HG03520 (cell line): ENCODE measurements around the gene HIBADH.
"Not testable (repeated sequence)": the region's sequence is repeated elsewhere in the genome, so short reads cannot be mapped to it uniquely, and the experiment has no call there.

ENCODE experiments used
- ATAC-seq: cut with Tn5 transposase; IDR thresholded peaks from one replicate; pipeline ENCODE4 v1.9.1; 2021; ENCODE audit warnings: mild to moderate bottlenecking, moderate library complexity; ENCODE audit not compliant: unreplicated experiment

The HIBADH gene

DNA sequence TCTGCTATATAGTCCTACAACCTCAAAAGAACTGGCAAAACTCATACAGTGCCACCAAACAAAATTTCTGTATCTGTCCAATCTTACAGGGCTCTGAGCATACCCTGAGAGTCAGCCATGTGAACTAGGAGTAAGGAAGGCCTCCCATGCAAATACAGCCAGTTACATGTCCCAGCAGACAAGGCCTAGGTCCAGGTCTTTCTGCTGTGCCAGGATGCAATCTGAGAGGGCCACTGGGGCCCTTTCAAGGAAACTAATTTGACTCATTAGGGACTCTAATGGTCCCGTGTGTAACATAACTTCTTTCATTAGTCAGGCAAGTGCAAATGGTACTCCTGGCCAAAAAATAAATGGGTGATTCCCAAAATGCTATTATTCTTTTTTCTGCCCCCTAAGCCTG lies 17.9 kb upstream of the HIBADH start:
- no peak for ATAC-seq

GRCh38 chr7:27678617-27679260 lies 16.1 kb upstream of the HIBADH start:
- ATAC-seq, result no peak

GRCh38 chr7:27677912-27678612 lies 15.4 kb upstream of the HIBADH start:
- no peak for ATAC-seq

- ATAC-seq, result not testable (repeated sequence)
Measured at GRCh38 chr7:27674126-27674525, 11.4 kb upstream of the HIBADH start.

DNA sequence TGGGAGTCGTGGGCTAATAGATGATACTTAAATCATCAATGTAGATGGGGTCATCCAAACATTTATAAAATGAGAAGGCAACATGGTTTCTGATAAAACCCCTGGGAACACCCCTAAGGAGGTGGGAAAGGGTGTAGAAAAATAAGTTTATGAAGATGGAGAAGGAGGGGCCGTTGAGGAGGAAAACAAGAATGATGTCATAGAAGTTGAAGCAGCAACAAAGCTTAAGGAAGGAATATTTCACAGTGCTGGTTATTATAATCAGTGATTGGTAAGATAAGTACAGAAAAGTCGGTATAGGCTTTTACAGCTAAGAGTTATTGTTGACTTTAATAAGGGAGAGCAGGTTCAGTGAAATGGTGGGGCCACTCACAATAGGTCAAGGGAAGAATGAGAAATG lies 9.0 kb upstream of the HIBADH start:
- ATAC-seq, result no peak

DNA sequence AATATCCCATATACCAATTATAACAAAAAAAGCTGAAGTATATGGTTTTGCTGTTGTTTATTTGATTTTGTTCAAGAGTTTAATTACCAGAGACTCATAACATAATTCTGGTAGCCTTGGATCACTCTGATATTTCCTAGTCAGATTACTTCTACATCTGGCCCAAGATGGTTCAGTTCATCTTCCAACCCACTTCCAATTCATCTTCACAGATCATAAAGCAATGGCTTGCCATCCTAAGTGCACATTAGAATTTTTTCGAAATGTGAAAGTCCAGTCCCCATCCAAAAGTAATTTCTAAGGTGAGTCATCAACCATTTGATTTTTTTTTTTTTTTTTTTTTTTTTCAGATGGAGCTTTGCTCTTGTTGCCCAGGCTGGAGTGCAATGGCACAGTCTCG lies 8.0 kb upstream of the HIBADH start:
- ATAC-seq, result no peak

- ATAC-seq, result no peak
Measured at GRCh38 chr7:27670177-27670576, 7.5 kb upstream of the HIBADH start.

- ATAC-seq, result no peak
Measured at GRCh38 chr7:27665531-27665930, 2.8 kb upstream of the HIBADH start.

DNA sequence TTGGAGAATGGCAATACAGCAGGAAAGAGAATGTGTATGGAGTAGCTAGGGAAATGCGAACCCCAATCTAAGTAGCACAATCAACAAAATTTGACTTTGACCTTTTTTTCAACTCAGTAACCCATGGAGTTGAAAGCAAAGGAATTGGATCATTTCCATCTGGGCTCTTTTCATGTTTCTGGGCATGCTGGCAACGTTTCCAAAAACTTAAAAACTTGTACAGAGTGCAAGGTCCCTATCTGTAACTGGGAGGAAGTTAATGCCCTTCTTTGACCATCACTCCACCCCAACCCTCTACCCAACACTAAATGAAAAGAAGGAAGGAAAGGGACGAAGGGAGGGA lies 1.3 kb upstream of the HIBADH start:
- no peak for ATAC-seq

- ATAC-seq, result no peak
Measured at GRCh38 chr7:27661811-27662489, 733 bp downstream of the HIBADH start.

GRCh38 chr7:27656724-27657123 lies 6.0 kb downstream of the HIBADH start:
- no peak for ATAC-seq

DNA sequence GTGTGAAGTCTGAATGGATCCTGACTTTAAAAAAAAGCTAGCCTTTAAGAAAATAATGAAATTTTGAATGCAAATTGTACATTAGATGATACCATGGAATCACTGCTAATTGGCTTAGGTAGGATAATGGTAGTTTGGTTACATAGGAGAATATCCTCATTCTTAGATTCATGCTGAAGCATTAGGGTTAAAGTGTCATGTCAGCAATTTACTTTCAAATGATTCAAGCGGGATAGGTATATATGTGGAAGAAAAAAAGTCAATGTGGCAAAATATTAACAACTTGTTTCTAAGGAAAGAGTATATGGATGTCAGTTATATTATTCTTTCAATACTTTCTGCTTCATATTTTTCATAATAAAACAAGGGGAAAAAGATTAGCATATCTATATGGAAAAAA lies 7.5 kb downstream of the HIBADH start:
- ATAC-seq, result no peak

- no peak for ATAC-seq
Measured at GRCh38 chr7:27652518-27652917, 10.2 kb downstream of the HIBADH start.

- ATAC-seq, result no peak
Measured at GRCh38 chr7:27651702-27652101, 11.0 kb downstream of the HIBADH start.

GRCh38 chr7:27650283-27650682 lies 12.4 kb downstream of the HIBADH start:
- ATAC-seq, result no peak

DNA sequence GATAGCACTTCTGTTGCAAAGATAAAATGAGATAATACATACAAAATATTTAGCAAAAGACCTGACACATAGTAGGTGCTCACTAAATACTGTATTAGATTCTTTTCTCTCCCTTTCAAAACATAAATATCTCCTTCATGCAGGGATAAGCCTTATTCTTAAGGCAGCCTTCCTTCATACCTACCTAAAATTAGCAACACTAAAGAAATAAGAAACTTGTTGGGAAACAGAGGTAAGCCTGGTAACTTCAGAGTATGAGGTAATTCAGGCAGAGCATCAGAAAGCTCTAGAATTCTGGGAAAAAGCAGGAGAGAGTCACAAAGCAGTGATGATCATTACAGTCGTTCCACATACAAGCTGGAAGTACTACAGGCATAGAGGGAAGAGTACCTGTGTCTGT lies 15.2 kb downstream of the HIBADH start:
- ATAC-seq, result no peak

GRCh38 chr7:27647046-27647445 lies 15.6 kb downstream of the HIBADH start:
- ATAC-seq, result no peak

GRCh38 chr7:27642271-27642670 lies 20.4 kb downstream of the HIBADH start:
- ATAC-seq, result no peak

DNA sequence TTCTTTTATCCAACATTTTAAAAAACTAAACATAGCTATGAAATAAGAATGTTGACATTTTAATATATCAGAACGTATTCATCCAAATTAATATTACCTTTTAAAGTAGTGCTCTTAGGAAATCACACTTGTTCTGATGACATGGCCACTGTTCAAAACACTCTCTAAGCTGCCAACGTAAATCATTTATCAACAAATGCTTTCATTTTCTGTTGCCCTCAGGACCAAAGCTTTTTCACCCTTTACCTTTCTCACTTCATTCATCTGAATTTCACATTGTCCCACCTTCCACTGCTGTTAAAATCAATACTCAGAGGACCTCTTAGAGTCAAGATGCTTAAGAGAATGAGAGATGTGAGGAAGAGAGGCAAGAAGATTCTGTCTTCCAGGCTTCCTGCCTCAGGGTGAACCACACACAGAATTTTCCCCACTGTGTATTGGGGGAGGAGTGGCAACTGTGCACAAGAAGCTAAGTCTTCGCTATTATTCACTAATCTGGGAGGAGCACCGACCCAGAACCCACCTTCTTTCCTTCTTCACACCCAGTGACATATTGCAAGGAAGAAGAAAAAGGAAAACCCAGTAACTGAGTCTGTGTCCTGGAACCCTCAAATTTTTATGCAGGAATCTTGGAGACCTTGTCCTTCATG lies 21.0 kb downstream of the HIBADH start:
- ATAC-seq, result no peak

DNA sequence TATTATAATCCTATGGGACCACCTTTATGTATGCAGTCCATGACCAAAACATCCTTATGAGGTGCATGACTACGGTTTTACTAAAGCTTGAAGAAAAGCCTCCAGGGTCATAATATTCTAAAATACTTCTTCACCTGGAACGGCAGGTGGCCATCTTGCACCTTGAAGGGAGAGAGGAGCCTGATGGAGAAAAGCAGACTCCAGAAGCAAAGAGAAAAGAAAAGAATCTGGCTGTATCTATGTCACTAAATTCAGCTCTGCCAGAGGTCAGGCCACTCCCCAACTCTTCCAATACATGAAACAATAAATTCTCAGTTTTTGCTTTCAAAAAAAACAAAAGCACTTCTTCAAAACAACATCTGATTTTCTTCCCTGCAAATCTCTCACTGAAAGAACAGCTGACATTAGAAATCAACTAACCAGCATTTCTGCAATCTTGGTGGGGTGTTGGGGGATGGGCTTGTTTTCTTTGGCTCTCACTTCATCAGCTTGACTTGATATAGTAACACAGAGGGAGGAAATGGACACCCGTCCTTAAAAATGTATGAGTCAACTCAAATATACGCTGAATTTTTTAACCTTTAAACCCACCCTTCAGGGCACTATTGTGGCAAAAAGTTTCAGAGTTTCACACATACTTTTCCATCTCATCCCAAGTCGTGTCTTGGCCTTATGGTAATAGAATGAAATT lies 21.7 kb downstream of the HIBADH start:
- no peak for ATAC-seq

DNA sequence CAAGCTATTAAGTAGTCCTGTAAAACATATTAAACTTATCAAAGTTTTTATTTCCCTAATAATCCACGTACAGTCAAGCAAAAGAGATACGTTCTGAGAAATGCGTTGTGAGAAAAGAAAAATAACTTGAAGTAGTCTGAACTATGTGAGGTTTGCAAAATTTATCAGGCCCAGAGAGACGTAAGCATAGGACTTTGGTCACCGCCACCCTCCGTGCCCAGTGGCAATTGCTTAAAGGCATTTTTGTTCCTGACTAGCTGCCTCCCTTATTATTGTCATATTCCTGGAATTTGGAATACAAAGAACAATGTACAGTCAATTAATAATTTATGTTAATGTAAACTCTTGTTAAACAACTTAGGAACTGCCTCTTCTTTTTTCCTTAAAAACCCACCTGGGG lies 22.8 kb downstream of the HIBADH start:
- no peak for ATAC-seq
